Suprapubic skin (tissue), 4 donors: ENCODE data around the gene SIMC1. TPM values are rescaled to one million over a fixed set of nuclear protein-coding genes. Genes with fewer than 3 reads are reported as not detected.

Experiments
- DNase-seq, 2 donors: peaks; one replicate each; pipeline ENCODE4 v3.0.0-alpha.2; 2019; ENCODE audit warnings: low spot score in 2 of 2
- H3K27ac ChIP-seq: fragments of 200-600 bp; sonication (generic); one replicate; pipeline ENCODE4 v1.5.1; 2019
- H3K27me3 ChIP-seq: fragments of 200-600 bp; sonication (generic); one replicate; pipeline ENCODE4 v1.5.1; 2019
- H3K36me3 ChIP-seq: fragments of 200-600 bp; sonication (generic); one replicate; pipeline ENCODE4 v1.5.1; 2019
- H3K4me1 ChIP-seq: fragments of 200-600 bp; sonication (generic); one replicate; pipeline ENCODE4 v1.5.1; 2019
- H3K4me3 ChIP-seq: fragments of 200-600 bp; sonication (generic); one replicate; pipeline ENCODE4 v1.5.1; 2019; ENCODE audit warnings: mild to moderate bottlenecking
- H3K9me3 ChIP-seq: fragments of 200-600 bp; sonication (generic); one replicate; pipeline ENCODE4 v1.5.1; 2019
- CTCF ChIP-seq, 2 donors: fragments of 200-600 bp in 1 of 2; fragments of 450-650 bp in 1 of 2; sonication (generic) in 1 of 2; IDR thresholded peaks; one replicate each; pipeline ENCODE4 v1.5.1; 2016 to 2019; ENCODE audit warnings: antibody characterized with exemption in 2 of 2, mild to moderate bottlenecking in 1 of 2, moderate library complexity in 1 of 2
- EP300 ChIP-seq: sonication (generic); formaldehyde crosslinking; IDR thresholded peaks from one replicate; pipeline ENCODE4 v1.6.1; 2017; ENCODE audit warnings: antibody characterized with exemption
- POLR2A ChIP-seq, 2 donors: fragments of 450-650 bp; IDR thresholded peaks; one replicate each; pipeline ENCODE4 v1.6.1; 2017; ENCODE audit warnings: antibody characterized with exemption in 2 of 2, mild to moderate bottlenecking in 2 of 2, moderate library complexity in 2 of 2
- POLR2AphosphoS5 ChIP-seq, 3 donors: sonication (generic); formaldehyde crosslinking; IDR thresholded peaks; one replicate each; pipeline ENCODE4 v1.6.1; 2017; ENCODE audit warnings: antibody characterized with exemption in 3 of 3
- WGBS: methylation state at CpG from one replicate; pipeline ENCODE4 v1.1.5; 2018; 5-methylcytosine and 5-hydroxymethylcytosine counted together
- total RNA-seq, 4 donors: library from RNA; depleted of rRNA; stranded (reverse); fragments of >200 nt; gene quantifications; one replicate each; pipeline ENCODE4 v1.1.0, GENCODE V29; 2016

The SIMC1 gene
- total RNA-seq, 4 donors from 2014 or later: 9.6 to 27.8 (median 12.9) TPM

- DNase-seq: no peak
- WGBS: 56% methylated on average over 2 of the region's 2 CpGs
- H3K27ac ChIP-seq: no peak overlapping the region
- TF ChIP-seq POLR2AphosphoS5 (IDR thresholded peaks at IDR 0.05) (no peak), POLR2A (IDR thresholded peaks at IDR 0.05) (no peak), EP300 (no peak), CTCF (IDR thresholded peaks at IDR 0.05) (no peak)
- H3K36me3 ChIP-seq: peaks cover 52% of the 10 kb centered on the region
- no peak overlapping the region for H3K4me3 ChIP-seq
- no peaks in the 10 kb centered on the region for H3K4me1 ChIP-seq
- H3K27me3 ChIP-seq: no peaks in the 10 kb centered on the region
- no peaks in the 10 kb centered on the region for H3K9me3 ChIP-seq
Measured at GRCh38 chr5:176342766-176343458, 104.7 kb downstream of the SIMC1 start.

GRCh38 chr5:176350416-176350815 lies 112.2 kb downstream of the SIMC1 start:
- no peak overlapping the region for H3K4me3 ChIP-seq
- no peaks in the 10 kb centered on the region for H3K4me1 ChIP-seq
- peaks cover 97% of the 10 kb centered on the region for H3K36me3 ChIP-seq
- no peak for DNase-seq
- H3K9me3 ChIP-seq: no peaks in the 10 kb centered on the region
- H3K27ac ChIP-seq: no peak overlapping the region
- 93% methylated on average over 8 of the region's 8 CpGs for WGBS
- no peak for TF ChIP-seq POLR2A (IDR thresholded peaks at IDR 0.05)
- TF ChIP-seq CTCF (IDR thresholded peaks at IDR 0.05): no peak
- no peak for TF ChIP-seq EP300
- TF ChIP-seq POLR2AphosphoS5 (IDR thresholded peaks at IDR 0.05): no peak
- no peaks in the 10 kb centered on the region for H3K27me3 ChIP-seq

- Histone ChIP-seq H3K9me3 (no peaks in the 10 kb centered on the region), H3K36me3 (peaks cover 84% of the 10 kb centered on the region), H3K27me3 (no peaks in the 10 kb centered on the region), H3K4me3 (no peak overlapping the region), H3K27ac (no peak overlapping the region), H3K4me1 (no peaks in the 10 kb centered on the region)
- 60% methylated on average over 5 of the region's 5 CpGs for WGBS
- TF ChIP-seq POLR2A (IDR thresholded peaks at IDR 0.05) (no peak), CTCF (IDR thresholded peaks at IDR 0.05) (no peak), EP300 (no peak), POLR2AphosphoS5 (IDR thresholded peaks at IDR 0.05) (no peak)
- DNase-seq: no peak
Measured at GRCh38 chr5:176352116-176352878, 114.1 kb downstream of the SIMC1 start.

GRCh38 chr5:176353533-176353932 lies 115.3 kb downstream of the SIMC1 start:
- H3K4me1 ChIP-seq: no peaks in the 10 kb centered on the region
- WGBS: 93% methylated on average over 4 of the region's 4 CpGs

More at GRCh38 chr5:176353533-176353932, 115.3 kb downstream of the SIMC1 start:
- TF ChIP-seq POLR2AphosphoS5 (IDR thresholded peaks at IDR 0.05): no peak
- no peak for TF ChIP-seq POLR2A (IDR thresholded peaks at IDR 0.05)
- TF ChIP-seq CTCF (IDR thresholded peaks at IDR 0.05): no peak
- TF ChIP-seq EP300: no peak
- no peak for DNase-seq
- Histone ChIP-seq H3K9me3 (no peaks in the 10 kb centered on the region), H3K27me3 (no peaks in the 10 kb centered on the region), H3K27ac (no peak overlapping the region), H3K4me3 (no peak overlapping the region), H3K36me3 (peaks cover 84% of the 10 kb centered on the region)
